ENCODE measurements around the gene MINDY4.

MINDY4 gene

DNA sequence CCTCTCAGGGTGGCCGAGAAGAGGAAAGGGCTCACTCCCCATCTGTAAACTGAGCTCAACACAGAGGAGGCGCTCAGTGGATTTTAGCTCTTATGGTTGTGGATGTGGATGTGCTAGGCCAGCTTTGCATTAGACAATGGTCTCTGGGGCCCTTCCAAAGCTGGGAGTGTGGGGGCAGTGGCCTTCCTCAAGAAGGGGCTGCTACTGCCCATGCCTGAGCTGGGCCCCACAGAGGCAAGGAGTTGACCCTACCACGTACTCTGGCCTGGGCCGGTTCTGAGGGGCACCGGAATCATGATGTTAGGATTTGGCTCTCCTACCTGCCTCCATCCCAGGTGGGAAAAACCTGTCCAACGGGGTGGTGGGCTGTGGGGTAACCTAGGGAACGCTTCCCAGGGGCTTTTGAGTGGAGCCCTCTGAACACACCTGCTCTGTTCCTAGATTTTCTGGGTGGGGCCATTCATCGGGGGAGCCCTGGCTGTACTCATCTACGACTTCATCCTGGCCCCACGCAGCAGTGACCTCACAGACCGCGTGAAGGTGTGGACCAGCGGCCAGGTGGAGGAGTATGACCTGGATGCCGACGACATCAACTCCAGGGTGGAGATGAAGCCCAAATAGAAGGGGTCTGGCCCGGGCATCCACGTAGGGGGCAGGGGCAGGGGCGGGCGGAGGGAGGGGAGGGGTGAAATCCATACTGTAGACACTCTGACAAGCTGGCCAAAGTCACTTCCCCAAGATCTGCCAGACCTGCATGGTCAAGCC lies 152.0 kb downstream of the MINDY4 start:
- no peaks in the 10 kb centered on the region for H3K9me3 Mint-ChIP-seq
- intact Hi-C loops (cut with micrococcal nuclease) = no loop called here
- H3K4me1 Mint-ChIP-seq (ENCODE audit: low read depth) = no peaks in the 10 kb centered on the region
- H3K36me3 Mint-ChIP-seq (ENCODE audit: low read depth) = no peaks in the 10 kb centered on the region
- H3K27me3 Mint-ChIP-seq = no peaks in the 10 kb centered on the region
- H3K27ac Mint-ChIP-seq = no peak overlapping the region
- no peak overlapping the region for H3K4me3 Mint-ChIP-seq

DNA sequence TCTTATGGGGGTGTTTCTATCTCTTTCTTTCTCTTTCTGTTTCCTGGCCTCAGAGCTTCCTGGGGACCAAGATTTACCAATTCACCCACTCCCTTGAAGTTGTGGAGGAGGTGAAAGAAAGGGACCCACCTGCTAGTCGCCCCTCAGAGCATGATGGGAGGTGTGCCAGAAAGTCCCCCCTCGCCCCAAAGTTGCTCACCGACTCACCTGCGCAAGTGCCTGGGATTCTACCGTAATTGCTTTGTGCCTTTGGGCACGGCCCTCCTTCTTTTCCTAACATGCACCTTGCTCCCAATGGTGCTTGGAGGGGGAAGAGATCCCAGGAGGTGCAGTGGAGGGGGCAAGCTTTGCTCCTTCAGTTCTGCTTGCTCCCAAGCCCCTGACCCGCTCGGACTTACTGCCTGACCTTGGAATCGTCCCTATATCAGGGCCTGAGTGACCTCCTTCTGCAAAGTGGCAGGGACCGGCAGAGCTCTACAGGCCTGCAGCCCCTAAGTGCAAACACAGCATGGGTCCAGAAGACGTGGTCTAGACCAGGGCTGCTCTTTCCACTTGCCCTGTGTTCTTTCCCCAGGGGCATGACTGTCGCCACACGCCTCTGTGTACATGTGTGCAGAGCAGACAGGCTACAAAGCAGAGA lies 152.7 kb downstream of the MINDY4 start:
- no peak overlapping the region for H3K27ac Mint-ChIP-seq
- H3K36me3 Mint-ChIP-seq (ENCODE audit: low read depth) = no peaks in the 10 kb centered on the region
- H3K4me3 Mint-ChIP-seq = no peak overlapping the region
- H3K27me3 Mint-ChIP-seq = no peaks in the 10 kb centered on the region
- no peaks in the 10 kb centered on the region for H3K9me3 Mint-ChIP-seq
- no peaks in the 10 kb centered on the region for H3K4me1 Mint-ChIP-seq (ENCODE audit: low read depth)
- intact Hi-C loops (cut with micrococcal nuclease) = no loop called here

DNA sequence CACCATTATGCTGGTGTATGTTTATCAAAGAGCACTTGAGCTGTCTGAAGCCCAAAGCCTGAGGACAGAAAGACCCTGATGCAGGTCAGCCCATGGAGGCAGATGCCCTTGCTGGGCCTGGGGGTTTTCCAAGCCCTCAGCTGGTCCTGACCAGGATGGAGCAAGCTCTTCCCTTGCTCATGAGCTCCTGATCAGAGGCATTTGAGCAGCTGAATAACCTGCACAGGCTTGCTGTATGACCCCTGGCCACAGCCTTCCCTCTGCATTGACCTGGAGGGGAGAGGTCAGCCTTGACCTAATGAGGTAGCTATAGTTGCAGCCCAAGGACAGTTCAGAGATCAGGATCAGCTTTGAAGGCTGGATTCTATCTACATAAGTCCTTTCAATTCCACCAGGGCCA lies 153.4 kb downstream of the MINDY4 start:
- Mint-ChIP-seq H3K27ac (no peak overlapping the region), H3K4me1 (ENCODE audit: low read depth) (no peaks in the 10 kb centered on the region), H3K36me3 (ENCODE audit: low read depth) (no peaks in the 10 kb centered on the region), H3K9me3 (no peaks in the 10 kb centered on the region), H3K4me3 (no peak overlapping the region), H3K27me3 (no peaks in the 10 kb centered on the region)
- intact Hi-C loops (cut with micrococcal nuclease) = no loop called here

DNA sequence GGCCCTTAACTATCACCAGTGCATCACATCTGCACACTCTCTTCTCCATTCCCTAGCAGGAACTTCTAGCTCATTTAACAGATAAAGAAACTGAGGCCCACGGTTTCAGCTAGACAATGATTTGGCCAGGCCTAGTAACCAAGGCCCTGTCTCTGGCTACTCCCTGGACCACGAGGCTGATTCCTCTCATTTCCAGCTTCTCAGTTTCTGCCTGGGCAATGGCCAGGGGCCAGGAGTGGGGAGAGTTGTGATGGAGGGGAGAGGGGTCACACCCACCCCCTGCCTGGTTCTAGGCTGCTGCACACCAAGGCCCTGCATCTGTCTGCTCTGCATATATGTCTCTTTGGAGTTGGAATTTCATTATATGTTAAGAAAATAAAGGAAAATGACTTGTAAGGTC lies 153.9 kb downstream of the MINDY4 start:
- no peak overlapping the region for H3K27ac Mint-ChIP-seq
- no peaks in the 10 kb centered on the region for H3K4me1 Mint-ChIP-seq (ENCODE audit: low read depth)
- intact Hi-C loops (cut with micrococcal nuclease) = no loop called here
- H3K9me3 Mint-ChIP-seq = no peaks in the 10 kb centered on the region
- H3K4me3 Mint-ChIP-seq = no peak overlapping the region
- H3K27me3 Mint-ChIP-seq = no peaks in the 10 kb centered on the region
- no peaks in the 10 kb centered on the region for H3K36me3 Mint-ChIP-seq (ENCODE audit: low read depth)

DNA sequence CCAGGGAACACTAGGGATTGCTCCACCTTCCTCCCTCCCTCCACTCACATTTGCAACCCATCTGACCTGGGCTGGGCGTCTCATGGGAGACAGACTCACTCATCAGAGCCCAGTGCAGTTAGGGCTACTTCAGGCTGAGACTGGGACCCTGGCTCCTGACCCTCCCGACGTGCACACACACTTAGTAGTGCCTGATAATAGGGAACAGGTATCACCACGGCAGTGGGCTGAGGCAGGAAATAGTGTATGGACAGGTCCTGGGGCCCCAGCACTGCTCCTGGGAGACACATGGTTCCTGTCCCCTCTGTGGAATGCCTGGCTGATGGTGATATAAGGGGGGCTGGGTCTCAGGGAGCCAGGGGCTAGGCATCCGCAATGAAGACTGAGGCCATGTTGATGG lies 154.7 kb downstream of the MINDY4 start:
- no peaks in the 10 kb centered on the region for H3K9me3 Mint-ChIP-seq
- peaks cover 2% of the 10 kb centered on the region for H3K27me3 Mint-ChIP-seq
- no peaks in the 10 kb centered on the region for H3K36me3 Mint-ChIP-seq (ENCODE audit: low read depth)
- no peaks in the 10 kb centered on the region for H3K4me1 Mint-ChIP-seq (ENCODE audit: low read depth)
- H3K27ac Mint-ChIP-seq = no peak overlapping the region
- H3K4me3 Mint-ChIP-seq = no peak overlapping the region
- intact Hi-C loops (cut with micrococcal nuclease) = no loop called here

DNA sequence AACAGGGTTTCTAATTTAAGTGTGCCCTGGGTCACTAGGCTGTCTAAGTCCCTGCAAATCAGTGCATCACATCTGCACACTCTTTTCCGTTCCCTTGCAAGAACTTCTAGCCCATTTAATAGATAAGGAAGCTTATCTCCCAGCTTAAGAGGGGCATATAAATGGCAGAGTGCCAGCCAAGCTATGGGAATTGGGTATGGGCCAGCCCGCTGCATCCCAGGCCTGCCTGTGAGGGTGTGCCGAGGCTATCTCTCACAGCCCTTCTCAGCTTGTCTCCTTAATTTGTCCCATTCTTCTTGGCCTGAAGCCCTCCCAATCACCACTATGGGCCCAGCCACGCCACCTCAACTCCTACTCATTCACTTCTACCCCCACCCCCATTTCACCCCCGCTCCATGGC lies 155.1 kb downstream of the MINDY4 start:
- Mint-ChIP-seq H3K9me3 (no peaks in the 10 kb centered on the region), H3K27me3 (peaks cover 2% of the 10 kb centered on the region), H3K27ac (no peak overlapping the region), H3K4me1 (ENCODE audit: low read depth) (no peaks in the 10 kb centered on the region), H3K36me3 (ENCODE audit: low read depth) (no peaks in the 10 kb centered on the region), H3K4me3 (no peak overlapping the region)
- intact Hi-C loops (cut with micrococcal nuclease) = no loop called here

DNA sequence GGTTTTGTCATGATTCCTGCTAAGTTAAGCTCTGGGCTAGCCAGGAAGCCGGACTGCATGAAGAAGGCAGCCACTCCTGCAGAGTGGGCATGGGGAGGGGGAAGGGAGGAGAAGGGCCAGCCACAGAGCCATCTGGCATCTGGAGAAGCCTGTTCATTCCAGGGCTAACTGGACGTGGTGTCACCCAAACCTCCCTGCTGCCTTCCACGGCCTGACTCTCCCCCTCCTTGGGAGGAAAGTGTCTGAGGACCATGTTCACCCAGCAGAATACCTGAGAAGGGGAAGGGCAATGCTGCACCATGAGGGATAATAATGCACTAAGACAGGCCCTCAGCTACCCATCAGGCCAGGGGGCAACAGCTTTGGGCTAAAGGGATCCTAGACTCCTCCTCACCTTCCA lies 155.8 kb downstream of the MINDY4 start:
- H3K36me3 Mint-ChIP-seq (ENCODE audit: low read depth) = no peaks in the 10 kb centered on the region
- intact Hi-C loops (cut with micrococcal nuclease) = no loop called here
- H3K9me3 Mint-ChIP-seq = no peaks in the 10 kb centered on the region
- no peak overlapping the region for H3K27ac Mint-ChIP-seq
- peaks cover 2% of the 10 kb centered on the region for H3K27me3 Mint-ChIP-seq
- H3K4me1 Mint-ChIP-seq (ENCODE audit: low read depth) = no peaks in the 10 kb centered on the region
- H3K4me3 Mint-ChIP-seq = no peak overlapping the region

DNA sequence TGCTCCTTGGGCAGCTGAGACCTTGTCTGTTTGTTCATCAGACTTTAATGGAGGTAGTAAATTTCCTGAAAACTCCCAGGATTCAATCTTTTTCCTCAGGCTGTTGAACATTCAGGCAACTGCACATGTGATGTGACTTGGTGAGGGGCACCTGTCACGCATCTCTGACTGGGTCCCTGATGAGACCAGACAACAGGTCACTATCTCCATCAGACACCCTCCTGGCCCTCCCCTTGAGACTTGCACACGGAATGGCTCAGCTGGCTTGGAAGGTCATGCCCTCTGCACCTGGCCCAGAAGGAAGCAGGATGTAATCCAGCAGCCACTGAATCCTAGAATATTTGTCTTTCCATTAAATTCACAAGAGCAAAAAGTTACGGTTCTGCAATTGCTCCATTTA lies 156.3 kb downstream of the MINDY4 start:
- Mint-ChIP-seq H3K4me3 (no peak overlapping the region), H3K27ac (no peak overlapping the region), H3K4me1 (ENCODE audit: low read depth) (no peaks in the 10 kb centered on the region), H3K36me3 (ENCODE audit: low read depth) (no peaks in the 10 kb centered on the region), H3K9me3 (no peaks in the 10 kb centered on the region), H3K27me3 (peaks cover 2% of the 10 kb centered on the region)
- intact Hi-C loops (cut with micrococcal nuclease) = no loop called here

DNA sequence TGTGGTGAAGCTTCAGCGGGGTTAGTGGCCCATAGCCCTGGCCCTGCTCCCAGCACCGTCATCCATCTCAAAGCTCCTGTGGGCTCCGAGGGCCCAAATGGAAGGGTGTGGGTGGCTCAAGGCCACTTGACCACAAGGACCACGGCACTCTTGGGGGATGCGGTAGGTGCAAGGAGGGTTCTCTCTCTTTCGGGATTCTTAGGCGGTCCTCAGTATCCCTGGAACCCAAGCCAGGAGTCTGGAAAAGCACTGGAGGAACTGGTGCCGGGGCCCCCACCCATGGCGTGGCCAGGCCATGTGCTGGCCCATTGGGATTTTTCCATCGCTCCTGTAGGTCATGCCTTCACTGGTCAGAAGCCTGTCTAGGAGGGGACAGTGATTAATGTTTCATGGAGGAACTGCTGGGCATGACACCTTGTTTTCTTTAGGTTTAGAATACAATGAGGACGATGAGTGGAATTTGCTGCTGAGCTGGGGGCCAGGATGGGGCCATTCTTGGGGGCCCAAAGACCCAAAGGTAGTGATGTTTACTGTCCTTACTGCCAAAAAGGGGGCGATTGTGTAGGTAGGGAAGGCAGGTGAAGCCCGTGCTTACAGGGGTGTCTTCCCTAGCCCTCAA lies 157.1 kb downstream of the MINDY4 start:
- H3K36me3 Mint-ChIP-seq (ENCODE audit: low read depth) = no peaks in the 10 kb centered on the region
- H3K4me3 Mint-ChIP-seq = no peak overlapping the region

DNA sequence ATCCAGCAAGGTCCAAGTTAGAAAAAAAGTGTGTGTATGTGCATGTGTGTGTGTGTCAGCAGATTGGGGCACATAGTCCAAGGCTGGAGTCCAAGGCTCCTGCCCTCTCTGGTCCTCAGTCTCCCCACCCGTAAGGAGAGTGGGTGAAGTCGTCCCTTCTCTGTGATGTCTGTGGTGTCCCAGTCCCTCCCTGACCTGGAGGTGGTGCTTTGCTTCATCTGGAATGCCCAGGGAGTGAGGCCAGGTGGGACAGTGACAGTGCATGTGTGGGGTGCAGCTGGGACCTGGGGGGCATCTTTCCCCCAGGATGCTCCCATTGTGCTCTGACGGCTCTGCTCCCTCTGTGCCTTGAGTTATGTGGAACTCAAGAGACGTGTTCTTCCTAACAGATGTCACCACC lies 158.5 kb downstream of the MINDY4 start:
- Mint-ChIP-seq H3K27ac (no peak overlapping the region), H3K27me3 (peaks cover 2% of the 10 kb centered on the region), H3K36me3 (ENCODE audit: low read depth) (no peaks in the 10 kb centered on the region), H3K9me3 (no peaks in the 10 kb centered on the region), H3K4me1 (ENCODE audit: low read depth) (no peaks in the 10 kb centered on the region), H3K4me3 (no peak overlapping the region)
- intact Hi-C loops (cut with micrococcal nuclease) = no loop called here

More for the DNA sequence above, 157.1 kb downstream of the MINDY4 start:
- no peaks in the 10 kb centered on the region for H3K4me1 Mint-ChIP-seq (ENCODE audit: low read depth)
- H3K27ac Mint-ChIP-seq = no peak overlapping the region
- intact Hi-C loops (cut with micrococcal nuclease) = no loop called here
- peaks cover 2% of the 10 kb centered on the region for H3K27me3 Mint-ChIP-seq
- no peaks in the 10 kb centered on the region for H3K9me3 Mint-ChIP-seq

DNA sequence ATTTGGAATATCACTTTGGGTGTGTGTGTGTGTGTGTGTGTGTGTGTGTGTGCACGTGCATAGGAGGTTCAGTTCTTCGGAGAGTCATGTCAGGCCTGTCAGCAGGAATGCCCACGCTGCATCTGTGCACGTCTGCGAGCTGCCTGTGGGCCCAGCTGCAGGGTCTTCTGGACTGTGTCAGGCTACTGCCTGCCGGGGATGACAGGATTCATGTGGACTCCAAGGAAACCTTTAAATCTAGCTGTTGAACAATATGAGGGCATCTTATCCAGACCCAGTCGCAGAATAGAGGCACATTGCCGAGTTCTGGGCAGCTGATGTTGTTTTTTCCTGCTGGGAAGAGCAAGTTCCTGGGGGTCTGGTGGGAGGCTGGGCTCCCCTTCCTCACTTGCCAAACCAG lies 159.4 kb downstream of the MINDY4 start:
- no peaks in the 10 kb centered on the region for H3K4me1 Mint-ChIP-seq (ENCODE audit: low read depth)
- H3K27ac Mint-ChIP-seq = no peak overlapping the region

DNA sequence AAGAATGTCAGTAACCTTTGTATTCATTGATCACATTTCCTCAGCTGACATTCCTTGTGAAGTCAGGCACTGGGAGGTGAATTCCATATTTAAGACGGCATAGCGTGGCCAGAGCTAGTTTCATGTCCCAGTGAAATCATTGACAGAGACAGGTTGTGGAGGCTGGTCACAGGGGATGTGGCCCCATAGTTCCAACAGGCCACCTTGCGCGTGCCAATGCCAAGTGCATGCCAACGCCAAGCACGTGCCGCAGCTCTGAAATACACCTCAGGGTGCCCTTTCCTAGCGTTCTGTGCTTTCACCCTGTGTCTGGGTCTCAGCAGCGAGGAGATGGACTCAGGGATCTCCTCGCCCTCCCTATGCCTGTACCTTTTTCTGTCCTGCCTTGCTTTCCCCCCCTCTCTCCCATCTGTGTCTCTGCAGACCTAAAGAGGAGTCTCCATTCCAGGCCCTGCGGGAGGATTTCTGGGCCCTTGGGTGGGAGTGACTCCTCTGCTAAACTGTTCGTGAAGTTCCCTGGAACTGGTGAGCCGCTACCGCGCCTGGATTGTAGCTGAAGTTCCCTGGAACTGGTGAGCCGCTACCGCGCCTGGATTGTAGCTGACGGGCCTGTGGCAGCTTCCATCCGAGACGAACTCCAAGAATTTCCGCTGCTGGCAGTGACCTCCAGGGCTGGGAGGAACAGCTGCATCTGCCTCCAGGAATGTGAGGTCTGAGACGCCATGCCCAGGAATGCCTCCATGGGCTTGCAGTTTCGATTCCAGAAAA lies 160.1 kb downstream of the MINDY4 start:
- intact Hi-C loops (cut with micrococcal nuclease) = no loop called here
- no peaks in the 10 kb centered on the region for H3K9me3 Mint-ChIP-seq
- no peak overlapping the region for H3K4me3 Mint-ChIP-seq
- H3K4me1 Mint-ChIP-seq (ENCODE audit: low read depth) = no peaks in the 10 kb centered on the region
- H3K36me3 Mint-ChIP-seq (ENCODE audit: low read depth) = no peaks in the 10 kb centered on the region
- H3K27me3 Mint-ChIP-seq = peaks cover 4% of the 10 kb centered on the region
- H3K27ac Mint-ChIP-seq = no peak overlapping the region

More for the DNA sequence above, 159.4 kb downstream of the MINDY4 start:
- Mint-ChIP-seq H3K27me3 (peaks cover 4% of the 10 kb centered on the region), H3K9me3 (no peaks in the 10 kb centered on the region), H3K36me3 (ENCODE audit: low read depth) (no peaks in the 10 kb centered on the region), H3K4me3 (no peak overlapping the region)
- intact Hi-C loops (cut with micrococcal nuclease) = no loop called here

DNA sequence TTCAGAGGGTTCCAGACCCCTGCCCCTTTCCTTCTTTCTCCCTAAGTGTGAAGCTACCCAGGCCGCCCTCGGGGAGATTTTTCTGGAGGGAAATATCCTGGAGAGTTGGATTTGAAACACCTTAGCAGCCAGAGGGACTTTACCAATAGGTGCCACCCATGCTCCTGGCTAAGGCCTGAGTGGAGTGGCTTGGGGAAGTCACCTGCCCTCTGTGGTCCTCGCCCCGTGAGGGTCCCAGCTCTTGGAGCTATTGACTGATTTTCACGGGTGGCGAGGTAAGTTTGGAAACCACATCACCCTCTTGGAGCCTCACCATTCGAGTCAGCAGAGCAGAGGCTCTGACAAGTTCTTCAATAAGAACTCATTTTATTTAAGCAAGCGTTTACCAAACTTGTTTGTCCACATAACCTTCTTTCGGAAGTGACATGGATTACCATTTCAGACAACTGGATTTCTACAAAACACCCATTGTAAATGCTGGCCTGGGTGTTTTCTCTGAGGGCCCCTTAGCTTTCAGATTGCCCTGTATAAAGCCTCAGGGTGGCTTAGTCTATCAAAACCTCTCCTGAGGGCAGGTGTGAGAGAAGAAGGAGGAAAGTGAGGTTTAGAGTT lies 160.8 kb downstream of the MINDY4 start:
- Mint-ChIP-seq H3K27ac (no peak overlapping the region), H3K4me1 (ENCODE audit: low read depth) (no peaks in the 10 kb centered on the region)
- intact Hi-C loops (cut with micrococcal nuclease) = no loop called here

DNA sequence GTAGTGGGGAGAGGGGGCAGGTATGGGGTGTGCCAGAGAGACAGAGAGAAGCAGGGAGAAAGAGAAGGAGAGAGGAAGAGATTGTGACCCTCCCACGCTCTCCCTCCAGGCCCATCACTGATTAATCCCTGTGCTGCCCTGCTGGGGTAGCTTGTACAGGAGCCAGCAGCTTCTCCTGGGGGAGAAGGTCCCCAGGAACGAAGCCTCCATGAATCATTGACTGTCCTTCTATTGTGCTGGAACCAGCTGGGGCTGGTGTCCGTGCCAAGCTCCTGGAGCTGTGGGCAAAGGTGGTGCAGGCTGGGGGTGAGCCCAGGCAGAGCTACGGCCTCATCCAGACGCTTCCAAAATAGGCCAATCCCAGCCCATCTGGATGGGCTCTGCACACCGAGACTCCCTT lies 161.3 kb downstream of the MINDY4 start:
- H3K36me3 Mint-ChIP-seq (ENCODE audit: low read depth) = no peaks in the 10 kb centered on the region
- H3K27ac Mint-ChIP-seq = no peak overlapping the region
- intact Hi-C loops (cut with micrococcal nuclease) = no loop called here
- H3K4me1 Mint-ChIP-seq (ENCODE audit: low read depth) = no peaks in the 10 kb centered on the region
- H3K9me3 Mint-ChIP-seq = no peaks in the 10 kb centered on the region
- peaks cover 10% of the 10 kb centered on the region for H3K27me3 Mint-ChIP-seq
- H3K4me3 Mint-ChIP-seq = no peak overlapping the region

More for the DNA sequence above, 160.8 kb downstream of the MINDY4 start:
- Mint-ChIP-seq H3K27me3 (peaks cover 7% of the 10 kb centered on the region), H3K36me3 (ENCODE audit: low read depth) (no peaks in the 10 kb centered on the region), H3K9me3 (no peaks in the 10 kb centered on the region), H3K4me3 (no peak overlapping the region)
